HUES6 (cell line): Measurements from ENCODE around the gene HMG20A.
A peak's percentile ranks its signal among the peaks of the same experiment; 100 is the strongest.

Source experiments
- H3K27ac ChIP-seq: 2 replicates; pipeline ENCODE4 v1.7.0; 2013; ENCODE audit warnings: low read depth, mild to moderate bottlenecking, low read length, inconsistent platforms
- H3K27me3 ChIP-seq: 2 replicates; pipeline ENCODE4 v1.6.1; 2013; ENCODE audit warnings: low read length; ENCODE audit not compliant: control insufficient read depth, insufficient read depth
- H3K36me3 ChIP-seq: 2 replicates; pipeline ENCODE4 v1.6.1; 2013; ENCODE audit warnings: low read length; ENCODE audit not compliant: control insufficient read depth, insufficient read depth
- H3K4me1 ChIP-seq: 2 replicates; pipeline ENCODE4 v1.6.1; 2013; ENCODE audit warnings: low read length; ENCODE audit not compliant: control insufficient read depth, insufficient read depth
- H3K4me3 ChIP-seq: 2 replicates; pipeline ENCODE4 v1.5.1; 2013; ENCODE audit warnings: low read depth, low read length
- H3K9ac ChIP-seq: one replicate; pipeline ENCODE4 v1.6.1; 2013; ENCODE audit warnings: mild to moderate bottlenecking, low read length
- H3K9me3 ChIP-seq: 2 replicates; pipeline ENCODE4 v1.6.1; 2013; ENCODE audit warnings: low read depth, low read length; ENCODE audit not compliant: control insufficient read depth, insufficient read depth

HMG20A gene

GRCh38 chr15:77489647-77490046 lies 69.0 kb downstream of the HMG20A start:
- no peaks in the 10 kb centered on the region for H3K27me3 ChIP-seq
- peaks cover 19% of the 10 kb centered on the region for H3K4me1 ChIP-seq
- peaks cover 12% of the 10 kb centered on the region for H3K36me3 ChIP-seq
- H3K9me3 ChIP-seq: no peaks in the 10 kb centered on the region
- H3K27ac ChIP-seq: no peak overlapping the region
- no peak overlapping the region for H3K4me3 ChIP-seq
- no peak overlapping the region for H3K9ac ChIP-seq

GRCh38 chr15:77493324-77493907 lies 72.7 kb downstream of the HMG20A start:
- H3K27me3 ChIP-seq: no peaks in the 10 kb centered on the region
- no peak overlapping the region for H3K9ac ChIP-seq
- no peaks in the 10 kb centered on the region for H3K9me3 ChIP-seq
- no peak overlapping the region for H3K27ac ChIP-seq
- H3K4me1 ChIP-seq: peaks cover 36% of the 10 kb centered on the region
- H3K4me3 ChIP-seq: no peak overlapping the region
- no peaks in the 10 kb centered on the region for H3K36me3 ChIP-seq

DNA sequence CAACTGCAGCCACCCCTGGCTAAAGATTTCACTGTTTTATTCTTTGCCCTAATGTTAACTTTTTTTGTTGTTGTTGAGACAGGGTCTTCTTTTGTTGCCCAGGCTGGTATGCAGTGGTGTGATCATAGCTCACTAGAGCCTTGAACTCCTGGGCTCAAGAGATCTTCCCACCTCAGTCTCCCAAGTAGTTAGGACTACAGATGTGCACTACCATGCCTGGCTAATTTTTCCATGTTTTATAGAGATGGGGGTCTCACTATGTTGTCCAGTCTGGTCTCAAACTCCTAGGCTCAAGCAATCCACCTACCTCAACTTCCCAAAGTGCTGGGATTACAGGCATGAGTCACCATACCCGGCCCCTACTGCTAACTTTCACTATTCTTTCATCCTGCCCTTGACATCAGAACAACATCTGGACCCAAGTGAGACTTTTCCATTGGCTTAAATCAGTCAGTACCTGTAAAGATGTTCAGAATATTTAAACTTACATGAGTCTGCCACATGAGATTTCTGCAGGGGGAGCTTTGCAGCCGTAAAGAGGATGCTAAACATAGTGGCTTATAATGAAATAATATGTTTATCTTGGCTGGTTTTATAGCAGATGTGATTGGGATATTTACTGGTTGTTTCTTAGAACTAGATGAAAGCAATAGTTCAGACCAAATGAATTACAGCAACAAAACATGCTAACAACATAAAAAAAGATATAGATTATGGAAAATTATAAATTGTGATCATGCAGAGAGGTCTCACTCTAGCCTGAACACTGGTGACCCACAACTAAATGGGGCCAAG lies 73.6 kb downstream of the HMG20A start:
- H3K36me3 ChIP-seq: no peaks in the 10 kb centered on the region
- H3K4me1 ChIP-seq: peaks cover 40% of the 10 kb centered on the region
- no peaks in the 10 kb centered on the region for H3K9me3 ChIP-seq
- H3K4me3 ChIP-seq: no peak overlapping the region
- H3K9ac ChIP-seq: no peak overlapping the region
- H3K27ac ChIP-seq: no peak overlapping the region
- H3K27me3 ChIP-seq: no peaks in the 10 kb centered on the region

DNA sequence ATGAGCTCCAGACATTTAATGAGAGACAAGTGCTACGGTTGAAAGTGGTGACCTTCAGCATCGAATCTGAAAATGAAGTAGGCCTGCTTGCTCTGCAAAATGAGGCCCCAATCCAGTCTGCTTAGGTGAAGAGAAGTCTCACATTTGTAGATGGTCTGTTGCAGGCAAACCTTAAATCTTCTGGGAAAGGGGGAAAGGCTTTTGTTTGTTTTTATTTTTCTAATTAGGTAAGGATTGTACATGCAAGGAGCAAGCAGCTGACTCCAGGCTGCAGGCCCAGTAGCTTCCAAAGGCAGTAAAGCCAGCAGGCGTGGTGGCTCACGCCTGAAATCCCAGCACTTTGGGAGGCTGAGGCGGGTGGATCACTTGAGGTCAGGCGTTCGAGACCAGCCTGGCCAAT lies 74.3 kb downstream of the HMG20A start:
- peaks cover 37% of the 10 kb centered on the region for H3K4me1 ChIP-seq

GRCh38 chr15:77495838-77496596 lies 75.3 kb downstream of the HMG20A start:
- Histone ChIP-seq H3K4me3 (no peak overlapping the region), H3K36me3 (no peaks in the 10 kb centered on the region), H3K9ac (no peak overlapping the region), H3K27me3 (no peaks in the 10 kb centered on the region), H3K9me3 (no peaks in the 10 kb centered on the region), H3K4me1 (peaks cover 37% of the 10 kb centered on the region), H3K27ac (0 out of 2 replicates have a peak overlapping the region, but pooled peaks have one; percentile 18)

More for the DNA sequence above, 74.3 kb downstream of the HMG20A start:
- Histone ChIP-seq H3K9me3 (no peaks in the 10 kb centered on the region), H3K27ac (no peak overlapping the region), H3K27me3 (no peaks in the 10 kb centered on the region), H3K9ac (no peak overlapping the region), H3K4me3 (no peak overlapping the region), H3K36me3 (no peaks in the 10 kb centered on the region)

- peak overlapping the region; percentile 53 for H3K9ac ChIP-seq
- peaks cover 37% of the 10 kb centered on the region for H3K4me1 ChIP-seq
- H3K27ac ChIP-seq: peak overlapping the region; percentile 39; the same call in 1 of the 2 replicates
- H3K27me3 ChIP-seq: no peaks in the 10 kb centered on the region
- H3K4me3 ChIP-seq: no peak overlapping the region
- no peaks in the 10 kb centered on the region for H3K36me3 ChIP-seq
- no peaks in the 10 kb centered on the region for H3K9me3 ChIP-seq
Measured at GRCh38 chr15:77496715-77497109, 76.0 kb downstream of the HMG20A start.

DNA sequence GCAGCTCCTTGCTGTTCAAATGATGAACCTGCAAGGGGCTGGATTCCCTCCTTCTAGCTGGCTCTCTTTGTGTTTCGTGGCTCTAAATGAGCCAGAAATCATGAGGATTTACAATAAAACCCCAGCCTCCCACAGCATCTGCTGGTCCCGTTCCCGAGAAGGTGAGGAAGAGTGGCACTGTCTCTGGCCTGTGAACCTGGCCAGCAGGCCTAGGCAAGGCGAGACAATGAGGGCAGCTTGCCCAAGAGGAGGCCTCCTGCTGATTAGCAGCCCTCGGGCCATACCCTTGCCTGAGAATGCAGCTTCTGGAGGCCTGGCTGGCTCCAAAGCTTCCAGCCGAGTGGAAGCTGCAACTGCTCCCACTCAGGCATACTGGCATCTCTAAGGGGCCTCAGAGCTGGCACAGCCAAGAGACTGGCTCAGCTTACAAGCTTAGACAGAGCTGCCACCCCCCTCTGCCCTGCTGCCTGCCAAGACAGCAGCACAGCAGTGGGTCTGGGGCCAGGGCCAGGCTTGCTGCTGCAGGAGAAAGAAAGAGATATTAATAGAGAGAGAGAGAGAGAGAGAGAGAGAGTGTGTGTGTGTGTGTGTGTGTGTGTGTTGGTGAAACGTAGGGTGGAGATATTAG lies 76.5 kb downstream of the HMG20A start:
- H3K27me3 ChIP-seq: no peaks in the 10 kb centered on the region
- peaks cover 37% of the 10 kb centered on the region for H3K4me1 ChIP-seq
- H3K9ac ChIP-seq: peak overlapping the region; percentile 53
- H3K27ac ChIP-seq: peak overlapping the region; percentile 39; the same call in 1 of the 2 replicates
- no peak overlapping the region for H3K4me3 ChIP-seq
- H3K36me3 ChIP-seq: no peaks in the 10 kb centered on the region
- no peaks in the 10 kb centered on the region for H3K9me3 ChIP-seq

DNA sequence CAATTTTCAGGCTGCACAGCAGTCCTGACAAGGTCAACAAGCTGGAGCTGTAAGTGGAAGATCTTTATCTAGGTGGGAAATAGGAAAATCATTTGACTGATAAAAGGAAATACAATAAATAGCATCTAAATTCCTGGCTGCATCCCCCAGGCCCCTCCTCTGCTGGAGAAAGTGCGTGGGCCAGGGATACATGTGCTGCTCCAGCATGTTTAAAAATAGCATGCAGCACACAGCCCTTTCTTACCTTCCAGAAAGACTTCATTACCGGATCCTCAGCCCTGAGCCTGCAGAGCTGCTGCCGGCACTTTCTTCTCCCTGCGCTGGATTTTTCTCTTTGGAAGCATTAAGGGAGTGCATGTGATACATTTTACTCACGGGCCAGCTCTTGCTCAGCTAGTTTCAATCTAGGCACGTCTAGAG lies 77.3 kb downstream of the HMG20A start:
- H3K4me3 ChIP-seq: no peak overlapping the region
- no peak overlapping the region for H3K9ac ChIP-seq
- H3K27ac ChIP-seq: no peak overlapping the region
- no peaks in the 10 kb centered on the region for H3K9me3 ChIP-seq
- H3K4me1 ChIP-seq: peaks cover 39% of the 10 kb centered on the region
- H3K36me3 ChIP-seq: no peaks in the 10 kb centered on the region
- H3K27me3 ChIP-seq: no peaks in the 10 kb centered on the region

- no peaks in the 10 kb centered on the region for H3K9me3 ChIP-seq
- no peaks in the 10 kb centered on the region for H3K36me3 ChIP-seq
- H3K27ac ChIP-seq: no peak overlapping the region
- peaks cover 42% of the 10 kb centered on the region for H3K4me1 ChIP-seq
- no peaks in the 10 kb centered on the region for H3K27me3 ChIP-seq
- no peak overlapping the region for H3K9ac ChIP-seq
- H3K4me3 ChIP-seq: no peak overlapping the region
Measured at GRCh38 chr15:77499087-77499760, 78.5 kb downstream of the HMG20A start.

DNA sequence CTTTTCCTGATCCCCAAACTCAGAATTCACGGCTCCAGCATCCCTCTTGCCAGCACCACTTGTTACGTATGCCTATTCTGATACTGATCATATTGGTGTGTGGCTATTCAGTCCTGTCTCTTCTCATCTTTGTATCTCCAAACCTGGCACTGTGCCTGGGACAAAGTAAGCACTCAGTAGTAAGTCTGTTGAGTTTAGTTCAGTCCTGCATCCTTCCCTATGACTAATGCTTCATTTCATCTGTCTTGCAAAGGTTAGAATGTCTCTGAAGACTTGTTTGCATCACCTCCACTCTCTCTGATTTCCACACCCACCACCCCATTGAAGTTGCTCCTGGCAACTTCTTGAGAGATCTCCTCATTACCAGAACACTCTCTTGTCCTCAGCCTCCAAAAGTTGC lies 80.3 kb downstream of the HMG20A start:
- Histone ChIP-seq H3K4me1 (peaks cover 37% of the 10 kb centered on the region), H3K27ac (no peak overlapping the region), H3K27me3 (no peaks in the 10 kb centered on the region), H3K36me3 (no peaks in the 10 kb centered on the region), H3K4me3 (no peak overlapping the region), H3K9me3 (no peaks in the 10 kb centered on the region), H3K9ac (no peak overlapping the region)
